Measurements from ENCODE around the gene NFU1. TPM values are rescaled to one million over a fixed set of nuclear protein-coding genes. Genes with fewer than 3 reads are reported as not detected.
"Not testable (repeated sequence)": the region's sequence is repeated elsewhere in the genome, so short reads cannot be mapped to it uniquely, and the experiment has no call there.

NFU1 gene
- polyA plus RNA-seq, 1 of the 3 experiments (the other 2 are of a cell fraction), result 23.5 TPM

DNA sequence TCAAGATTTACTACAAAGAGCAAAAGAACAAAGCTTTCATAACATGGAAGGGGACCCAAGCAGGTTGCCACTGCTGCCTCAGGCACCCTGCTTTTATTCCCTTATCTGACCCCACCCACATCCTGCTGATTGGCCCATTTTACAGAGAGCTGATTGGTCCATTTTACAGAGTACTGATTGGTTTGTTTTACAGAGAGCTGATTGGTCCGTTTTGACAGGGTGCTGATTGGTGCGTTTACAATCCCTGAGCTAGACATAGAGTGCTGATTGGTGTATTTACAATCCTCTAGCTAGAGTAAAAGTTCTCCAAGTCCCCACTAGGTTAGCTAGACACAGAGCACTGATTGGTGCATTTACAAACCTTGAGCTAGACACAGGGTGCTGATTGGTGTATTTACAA, 2.3 kb upstream of the NFU1 start:
- H3K9me3 ChIP-seq; H2AFZ ChIP-seq (ENCODE audit: low read depth); H3K4me3 ChIP-seq (ENCODE audit: low read depth in 2 of 2, low read length in 1 of 2); H3K9me2 ChIP-seq; H3K9ac ChIP-seq; H3K4me2 ChIP-seq; H3K27me3 ChIP-seq (ENCODE audit: insufficient read depth); H3K27ac ChIP-seq (ENCODE audit: low read depth in 2 of 2, low read length in 1 of 2); H4K20me1 ChIP-seq (ENCODE audit: insufficient read depth); H3K36me3 ChIP-seq (replicated peaks in 1 of 2; ENCODE audit: control insufficient read depth in 1 of 2, insufficient read depth in 2 of 2, low read length in 1 of 2); DNase-seq; POLR2A ChIA-PET; H3K4me1 ChIP-seq (ENCODE audit: control insufficient read depth in 1 of 2, insufficient read depth in 2 of 2, low read depth in 1 of 2, low read length in 1 of 2); CTCF ChIA-PET: not testable (repeated sequence)
- peaks cover 23% of the 10 kb centered on the region for H3K79me2 ChIP-seq (ENCODE audit: insufficient read depth)
- WGBS (ENCODE audit: low lambda C conversion rate), result 100% methylated on average over 2 of the region's 2 CpGs
- H3F3A ChIP-seq (replicated peaks; ENCODE audit: insufficient read depth), result peaks cover 20% of the 10 kb centered on the region

GRCh38 chr2:69438580-69438979, 1.3 kb upstream of the NFU1 start:
- Histone ChIP-seq H3K79me2 (ENCODE audit: insufficient read depth) (peaks cover 32% of the 10 kb centered on the region), H3K9ac (no peak overlapping the region), H3K27me3 (ENCODE audit: insufficient read depth) (no peaks in the 10 kb centered on the region), H2AFZ (ENCODE audit: low read depth) (no peak overlapping the region), H3K9me3 (no peaks in the 10 kb centered on the region), H3K4me3 (ENCODE audit: low read depth in 2 of 2, low read length in 1 of 2) (no peak overlapping the region), H3K9me2 (no peaks in the 10 kb centered on the region), H3K36me3 (replicated peaks in 1 of 2; ENCODE audit: control insufficient read depth in 1 of 2, insufficient read depth in 2 of 2, low read length in 1 of 2) (no peaks in the 10 kb centered on the region), H3K4me2 (no peak overlapping the region), H4K20me1 (ENCODE audit: insufficient read depth) (no peaks in the 10 kb centered on the region), H3K4me1 (ENCODE audit: control insufficient read depth in 1 of 2, insufficient read depth in 2 of 2, low read depth in 1 of 2, low read length in 1 of 2) (peaks cover 5 to 6% of the 10 kb centered on the region in 2 experiments), H3F3A (replicated peaks; ENCODE audit: insufficient read depth) (peaks cover 20% of the 10 kb centered on the region), H3K27ac (ENCODE audit: low read depth in 2 of 2, low read length in 1 of 2) (no peak overlapping the region)
- TF ChIP-seq ELF1 (IDR thresholded peaks at IDR 0.05) (no peak), USF2 (IDR thresholded peaks at IDR 0.05; ENCODE audit: borderline replicate concordance, low read depth, low read length) (no peak), TAF1 (IDR thresholded peaks at IDR 0.05; ENCODE audit: borderline replicate concordance, low read depth, low read length) (no peak), GATA2 (CRISPR knock-in tag; IDR thresholded peaks at IDR 0.05) (no peak), TEAD4 (IDR thresholded peaks at IDR 0.05; ENCODE audit: borderline replicate concordance, insufficient read depth) (no peak), CHD2 (IDR thresholded peaks at IDR 0.05; ENCODE audit: low read length, partially characterized antibody) (no peak), RFX5 (IDR thresholded peaks at IDR 0.05; ENCODE audit: low read length) (no peak), GABPA (IDR thresholded peaks at IDR 0.05; ENCODE audit: low read depth) (no peak), JUND (IDR thresholded peaks at IDR 0.05) (no peak)
- TF ChIP-seq, protein P1, sequence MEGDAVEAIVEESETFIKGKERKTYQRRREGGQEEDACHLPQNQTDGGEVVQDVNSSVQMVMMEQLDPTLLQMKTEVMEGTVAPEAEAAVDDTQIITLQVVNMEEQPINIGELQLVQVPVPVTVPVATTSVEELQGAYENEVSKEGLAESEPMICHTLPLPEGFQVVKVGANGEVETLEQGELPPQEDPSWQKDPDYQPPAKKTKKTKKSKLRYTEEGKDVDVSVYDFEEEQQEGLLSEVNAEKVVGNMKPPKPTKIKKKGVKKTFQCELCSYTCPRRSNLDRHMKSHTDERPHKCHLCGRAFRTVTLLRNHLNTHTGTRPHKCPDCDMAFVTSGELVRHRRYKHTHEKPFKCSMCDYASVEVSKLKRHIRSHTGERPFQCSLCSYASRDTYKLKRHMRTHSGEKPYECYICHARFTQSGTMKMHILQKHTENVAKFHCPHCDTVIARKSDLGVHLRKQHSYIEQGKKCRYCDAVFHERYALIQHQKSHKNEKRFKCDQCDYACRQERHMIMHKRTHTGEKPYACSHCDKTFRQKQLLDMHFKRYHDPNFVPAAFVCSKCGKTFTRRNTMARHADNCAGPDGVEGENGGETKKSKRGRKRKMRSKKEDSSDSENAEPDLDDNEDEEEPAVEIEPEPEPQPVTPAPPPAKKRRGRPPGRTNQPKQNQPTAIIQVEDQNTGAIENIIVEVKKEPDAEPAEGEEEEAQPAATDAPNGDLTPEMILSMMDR (IDR thresholded peaks at IDR 0.05), result no peak
- TF ChIP-seq, protein P2, sequence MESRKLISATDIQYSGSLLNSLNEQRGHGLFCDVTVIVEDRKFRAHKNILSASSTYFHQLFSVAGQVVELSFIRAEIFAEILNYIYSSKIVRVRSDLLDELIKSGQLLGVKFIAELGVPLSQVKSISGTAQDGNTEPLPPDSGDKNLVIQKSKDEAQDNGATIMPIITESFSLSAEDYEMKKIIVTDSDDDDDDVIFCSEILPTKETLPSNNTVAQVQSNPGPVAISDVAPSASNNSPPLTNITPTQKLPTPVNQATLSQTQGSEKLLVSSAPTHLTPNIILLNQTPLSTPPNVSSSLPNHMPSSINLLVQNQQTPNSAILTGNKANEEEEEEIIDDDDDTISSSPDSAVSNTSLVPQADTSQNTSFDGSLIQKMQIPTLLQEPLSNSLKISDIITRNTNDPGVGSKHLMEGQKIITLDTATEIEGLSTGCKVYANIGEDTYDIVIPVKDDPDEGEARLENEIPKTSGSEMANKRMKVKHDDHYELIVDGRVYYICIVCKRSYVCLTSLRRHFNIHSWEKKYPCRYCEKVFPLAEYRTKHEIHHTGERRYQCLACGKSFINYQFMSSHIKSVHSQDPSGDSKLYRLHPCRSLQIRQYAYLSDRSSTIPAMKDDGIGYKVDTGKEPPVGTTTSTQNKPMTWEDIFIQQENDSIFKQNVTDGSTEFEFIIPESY (IDR thresholded peaks at IDR 0.05; ENCODE audit: borderline replicate concordance, low read depth), result no peak
- TF ChIP-seq, protein P3, sequence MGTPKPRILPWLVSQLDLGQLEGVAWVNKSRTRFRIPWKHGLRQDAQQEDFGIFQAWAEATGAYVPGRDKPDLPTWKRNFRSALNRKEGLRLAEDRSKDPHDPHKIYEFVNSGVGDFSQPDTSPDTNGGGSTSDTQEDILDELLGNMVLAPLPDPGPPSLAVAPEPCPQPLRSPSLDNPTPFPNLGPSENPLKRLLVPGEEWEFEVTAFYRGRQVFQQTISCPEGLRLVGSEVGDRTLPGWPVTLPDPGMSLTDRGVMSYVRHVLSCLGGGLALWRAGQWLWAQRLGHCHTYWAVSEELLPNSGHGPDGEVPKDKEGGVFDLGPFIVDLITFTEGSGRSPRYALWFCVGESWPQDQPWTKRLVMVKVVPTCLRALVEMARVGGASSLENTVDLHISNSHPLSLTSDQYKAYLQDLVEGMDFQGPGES (IDR thresholded peaks at IDR 0.05; ENCODE audit: low read depth, low read length), result no peak
- ChIA-PET POLR2A (no interaction called here), CTCF (interaction anchor here (1.5 to 1.8 kb wide), 2 partner anchors 27 to 378 kb away, joined by 4 to 8 read pairs; no protein-coding TSS in a partner anchor)
- DNase-seq, result no peak
- WGBS (ENCODE audit: low lambda C conversion rate), result 86% methylated on average over 6 of the region's 6 CpGs

Data from SK-N-SH (cell line).